Fibroblast of lung (primary cell): ENCODE data around the gene MED15. TPM values are rescaled to one million over a fixed set of nuclear protein-coding genes. Genes with fewer than 3 reads are reported as not detected.

Experiments
- DNase-seq, 2 donors: peaks; one replicate each; pipeline versions ENCODE4 v3.0.0 to v3.0.0-alpha.2; 2010; ENCODE audit warnings: low read depth in 2 of 2
- H2AFZ ChIP-seq: 2 replicates; pipeline ENCODE4 v1.5.1; 2012; ENCODE audit warnings: low read length, control low read depth, inconsistent platforms
- H3K27ac ChIP-seq: 2 replicates; pipeline ENCODE4 v1.5.1; 2011; ENCODE audit warnings: low read length, control low read depth; ENCODE audit not compliant: insufficient read depth
- H3K27me3 ChIP-seq: 2 replicates; pipeline ENCODE4 v1.5.1; 2011; ENCODE audit warnings: mild to moderate bottlenecking, low read length; ENCODE audit not compliant: control insufficient read depth, insufficient read depth
- H3K36me3 ChIP-seq: 2 replicates; pipeline ENCODE4 v1.5.1; 2011; ENCODE audit warnings: low read length; ENCODE audit not compliant: control insufficient read depth, insufficient read depth
- H3K4me1 ChIP-seq: 2 replicates; pipeline ENCODE4 v1.5.1; 2011; ENCODE audit warnings: low read length; ENCODE audit not compliant: control insufficient read depth, insufficient read depth; ENCODE audit errors: extremely low read depth
- H3K4me2 ChIP-seq: 2 replicates; pipeline ENCODE4 v1.5.1; 2011; ENCODE audit warnings: low read length, control low read depth; ENCODE audit not compliant: insufficient read depth; ENCODE audit errors: extremely low read depth
- H3K4me3 ChIP-seq, 4 experiments: fragments of 200-600 bp in 1 of 4; sonication (generic) in 1 of 4; replicated peaks in 1 of 4; 2 replicates each; pipeline ENCODE4 v1.5.1; 2011 to 2016; ENCODE audit warnings: low read length in 4 of 4, low read depth in 3 of 4, mild to moderate bottlenecking in 3 of 4, control low read depth in 2 of 4, inconsistent platforms in 1 of 4, mixed read lengths in 1 of 4; ENCODE audit not compliant: insufficient read depth in 1 of 4; ENCODE audit errors: control extremely low read depth in 1 of 4
- H3K79me2 ChIP-seq: 2 replicates; pipeline ENCODE4 v1.5.1; 2012; ENCODE audit warnings: mild to moderate bottlenecking, low read length, inconsistent platforms; ENCODE audit not compliant: control insufficient read depth, insufficient read depth
- H3K9ac ChIP-seq: 2 replicates; pipeline ENCODE4 v1.5.1; 2011; ENCODE audit warnings: mild to moderate bottlenecking, low read length, control low read depth; ENCODE audit not compliant: insufficient read depth
- H3K9me3 ChIP-seq: 2 replicates; pipeline ENCODE4 v1.5.1; 2012; ENCODE audit warnings: low read depth, low read length; ENCODE audit not compliant: control insufficient read depth, insufficient read depth
- H4K20me1 ChIP-seq: 2 replicates; pipeline ENCODE4 v1.5.1; 2011; ENCODE audit warnings: low read length; ENCODE audit not compliant: control insufficient read depth, insufficient read depth; ENCODE audit errors: extremely low read depth
- CTCF ChIP-seq, 2 donors: IDR thresholded peaks in 1 of 2; conservative IDR thresholded peaks in 1 of 2; 1 replicate in 1 of 2; 2 replicates in 1 of 2; pipeline ENCODE4 v1.5.1; 2011 to 2012; ENCODE audit warnings: low read length in 2 of 2, control low read depth in 1 of 2, inconsistent platforms in 1 of 2, low read depth in 1 of 2, mild to moderate bottlenecking in 1 of 2
- EZH2 ChIP-seq: IDR thresholded peaks from 2 replicates; pipeline ENCODE4 v1.5.1; 2012; ENCODE audit warnings: low read length, control low read depth, mild to moderate bottlenecking; ENCODE audit errors: missing control alignments
- polyA plus RNA-seq, 2 donors: library from polyadenylated mRNA; depleted of rRNA in 1 of 2; stranded (reverse) in 1 of 2; unstranded in 1 of 2; fragments of >200 nt; gene quantifications; 2 replicates each; pipeline ENCODE4 v1.2.1, GENCODE V29; 2011 to 2012; ENCODE audit warnings: missing spikeins in 1 of 2
- total RNA-seq: library from RNA; depleted of rRNA; stranded (reverse); fragments of >200 nt; gene quantifications from 2 replicates; pipeline ENCODE4 v1.2.1, GENCODE V29; 2014

Gene MED15
- total and polyA plus RNA-seq, 2 donors (not counting 1 experiment from before 2014, with no cell fraction given), result 28.6 TPM

GRCh38 chr22:20491346-20491745 lies 16.1 kb upstream of the MED15 start:
- H3K4me2 ChIP-seq, result no peak overlapping the region
- no peaks in the 10 kb centered on the region for H3K4me1 ChIP-seq
- H3K79me2 ChIP-seq, result peaks cover 30% of the 10 kb centered on the region
- H3K27ac ChIP-seq, result no peak overlapping the region
- no peak for TF ChIP-seq CTCF (conservative IDR thresholded peaks at IDR 0.05 in 1 of 2, IDR thresholded peaks at IDR 0.05 in 1 of 2; ENCODE audit: low read depth in 1 of 2, low read length in 2 of 2)
- TF ChIP-seq EZH2, result no peak
- H3K27me3 ChIP-seq, result no peaks in the 10 kb centered on the region
- no peak overlapping the region for H3K9ac ChIP-seq
- H2AFZ ChIP-seq, result no peak overlapping the region
- no peak overlapping the region for H3K4me3 ChIP-seq
- peaks cover 3% of the 10 kb centered on the region for H3K36me3 ChIP-seq
- no peaks in the 10 kb centered on the region for H3K9me3 ChIP-seq
- DNase-seq, result no peak
- no peaks in the 10 kb centered on the region for H4K20me1 ChIP-seq

GRCh38 chr22:20494978-20495860 lies 12.2 kb upstream of the MED15 start, which contains the start of gene KLHL22:
TSS of gene KLHL22 (minus strand) at chr22:20495795. CDS start at chr22:20489211, 6,584 bp downstream.
- Histone ChIP-seq H4K20me1 (no peaks in the 10 kb centered on the region), H3K4me2 (peak within 1 kb of the TSS; percentile 100), H3K27me3 (no peaks in the 10 kb centered on the region), H3K4me3 (peak within 1 kb of the TSS; percentile 66 to 88 (median 80)), H3K9me3 (no peaks in the 10 kb centered on the region), H3K36me3 (no peaks in the 10 kb centered on the region), H3K4me1 (peaks cover 2% of the 10 kb centered on the region), H2AFZ (peak within 1 kb of the TSS; percentile 92), H3K79me2 (peaks cover 28% of the 10 kb centered on the region), H3K9ac (peak within 1 kb of the TSS; percentile 86), H3K27ac (peak within 1 kb of the TSS; percentile 93)
- no peak for TF ChIP-seq CTCF (conservative IDR thresholded peaks at IDR 0.05 in 1 of 2, IDR thresholded peaks at IDR 0.05 in 1 of 2; ENCODE audit: low read depth in 1 of 2, low read length in 2 of 2)
- peak; percentile 33 to 38 for DNase-seq

- Histone ChIP-seq H3K79me2 (peaks cover 23% of the 10 kb centered on the region), H3K27me3 (no peaks in the 10 kb centered on the region), H2AFZ (peak overlapping the region; percentile 92), H3K4me1 (peaks cover 2% of the 10 kb centered on the region), H3K27ac (peak overlapping the region; percentile 93), H3K9me3 (no peaks in the 10 kb centered on the region), H3K9ac (peak overlapping the region; percentile 76), H3K36me3 (no peaks in the 10 kb centered on the region), H4K20me1 (no peaks in the 10 kb centered on the region), H3K4me3 (peak overlapping the region; percentile 66 to 84 (median 78)), H3K4me2 (peak overlapping the region; percentile 100)
- DNase-seq, result peak; percentile 85 to 89
- TF ChIP-seq CTCF (conservative IDR thresholded peaks at IDR 0.05 in 1 of 2, IDR thresholded peaks at IDR 0.05 in 1 of 2; ENCODE audit: low read depth in 1 of 2, low read length in 2 of 2) (peak; percentile 76 to 77), EZH2 (no peak)
Measured at GRCh38 chr22:20495861-20496681, 11.3 kb upstream of the MED15 start.
